DND-41 (cell line): ENCODE results near the gene KCNG3.

Source experiments
- CTCF ChIP-seq: IDR thresholded peaks from 2 replicates; pipeline ENCODE4 v1.5.1; 2012; ENCODE audit warnings: borderline replicate concordance, low read length, moderate library complexity, mild to moderate bottlenecking; ENCODE audit not compliant: poor library complexity, severe bottlenecking; ENCODE audit errors: extremely low read depth
- EZH2 ChIP-seq: IDR thresholded peaks from 3 replicates; pipeline ENCODE4 v1.6.1; 2012; ENCODE audit warnings: borderline replicate concordance, low read depth, mild to moderate bottlenecking, moderate library complexity, low read length, inconsistent platforms; ENCODE audit not compliant: severe bottlenecking

- no peak for TF ChIP-seq CTCF
- no peak for TF ChIP-seq EZH2
These were observed 57.4 kb downstream of the KCNG3 start for GRCh38 chr2:42436370-42436769.
